Measurements from ENCODE around the gene ZNF423.

The ZNF423 gene

GRCh38 chr16:49531425-49531824 lies 324.5 kb downstream of the ZNF423 start:
- Mint-ChIP-seq H3K27ac (no peak overlapping the region), H3K4me1 (peaks cover 94% of the 10 kb centered on the region), H3K4me3 (peak overlapping the region; percentile 37), H3K36me3 (ENCODE audit: low read depth) (no peaks in the 10 kb centered on the region), H3K9me3 (no peaks in the 10 kb centered on the region), H3K27me3 (ENCODE audit: low read depth, poor library complexity) (peaks cover 3% of the 10 kb centered on the region)
- DNase-seq: no peak
- TF ChIP-seq CTCF (IDR thresholded peaks at IDR 0.05): no peak

- Mint-ChIP-seq H3K27me3 (ENCODE audit: low read depth, poor library complexity) (peaks cover 3% of the 10 kb centered on the region), H3K4me1 (peaks cover 93% of the 10 kb centered on the region), H3K36me3 (ENCODE audit: low read depth) (no peaks in the 10 kb centered on the region), H3K27ac (peak overlapping the region; percentile 16), H3K9me3 (no peaks in the 10 kb centered on the region), H3K4me3 (peak overlapping the region; percentile 34)
- DNase-seq: no peak
- no peak for TF ChIP-seq CTCF (IDR thresholded peaks at IDR 0.05)
Measured at GRCh38 chr16:49530427-49530970, 325.4 kb downstream of the ZNF423 start.

- Mint-ChIP-seq H3K9me3 (no peaks in the 10 kb centered on the region), H3K27me3 (ENCODE audit: low read depth, poor library complexity) (peaks cover 3% of the 10 kb centered on the region), H3K4me1 (peaks cover 88% of the 10 kb centered on the region), H3K27ac (peak overlapping the region; percentile 94), H3K36me3 (ENCODE audit: low read depth) (no peaks in the 10 kb centered on the region), H3K4me3 (peak overlapping the region; percentile 68)
- TF ChIP-seq CTCF (IDR thresholded peaks at IDR 0.05): no peak
- DNase-seq: no peak
Measured at GRCh38 chr16:49529411-49530045, 326.4 kb downstream of the ZNF423 start.

DNA sequence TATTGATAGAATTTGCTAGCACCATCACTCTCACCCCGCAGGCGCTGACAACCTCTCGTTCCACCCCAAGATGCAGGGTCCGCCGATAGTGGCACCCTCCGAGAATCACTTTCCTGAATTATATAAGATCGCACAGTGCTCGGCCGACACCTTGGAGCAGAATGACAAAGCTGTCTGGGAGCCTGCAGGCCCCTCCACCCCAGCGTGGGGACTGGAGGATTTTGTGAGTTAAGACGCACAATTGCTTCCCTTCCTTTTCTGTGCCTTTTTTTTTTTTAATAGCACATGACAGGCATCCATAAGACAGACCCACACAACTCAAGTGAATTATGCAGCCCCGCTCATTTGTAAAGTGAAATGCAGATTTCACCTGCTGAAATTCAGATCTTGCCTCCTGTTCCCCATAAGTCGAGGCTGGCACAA lies 327.0 kb downstream of the ZNF423 start:
- Mint-ChIP-seq H3K27ac (peak overlapping the region; percentile 92), H3K27me3 (ENCODE audit: low read depth, poor library complexity) (peaks cover 3% of the 10 kb centered on the region), H3K9me3 (no peaks in the 10 kb centered on the region), H3K4me3 (peak overlapping the region; percentile 52), H3K4me1 (peaks cover 86% of the 10 kb centered on the region), H3K36me3 (ENCODE audit: low read depth) (no peaks in the 10 kb centered on the region)
- no peak for TF ChIP-seq CTCF (IDR thresholded peaks at IDR 0.05)
- no peak for DNase-seq

- Mint-ChIP-seq H3K4me3 (peak overlapping the region; percentile 52), H3K27me3 (ENCODE audit: low read depth, poor library complexity) (peaks cover 3% of the 10 kb centered on the region), H3K36me3 (ENCODE audit: low read depth) (no peaks in the 10 kb centered on the region), H3K27ac (peak overlapping the region; percentile 92), H3K4me1 (peaks cover 80% of the 10 kb centered on the region), H3K9me3 (no peaks in the 10 kb centered on the region)
- TF ChIP-seq CTCF (IDR thresholded peaks at IDR 0.05): no peak
- peak; percentile 52 for DNase-seq
Measured at GRCh38 chr16:49528060-49528865, 327.6 kb downstream of the ZNF423 start.

Measured in nephron progenitor cell (in vitro differentiated cells).